RWPE2 (cell line): ENCODE measurements around the gene TP73.

Experiments
- ATAC-seq: fragments of 200-7000 bp; cut with Tn5 transposase; 3 replicates; pipeline ENCODE4 v1.9.1; 2021; ENCODE audit warnings: low read depth
- DNase-seq: peaks from one replicate; pipeline ENCODE4 v3.0.0-alpha.2; 2020; ENCODE audit warnings: low spot score
- H3K27ac ChIP-seq: fragments of 450-650 bp; 2 replicates; pipeline ENCODE4 v1.5.1; 2017; ENCODE audit warnings: mild to moderate bottlenecking; ENCODE audit not compliant: poor library complexity, severe bottlenecking
- H3K27me3 ChIP-seq: fragments of 250-450 bp; sonication (Bioruptor Pico); 2 replicates; pipeline ENCODE4 v1.5.1; 2021; ENCODE audit warnings: mild to moderate bottlenecking, moderate library complexity; ENCODE audit not compliant: insufficient read depth, poor library complexity, severe bottlenecking
- H3K36me3 ChIP-seq: fragments of 250-450 bp; sonication (Bioruptor Pico); 2 replicates; pipeline ENCODE4 v1.5.1; 2020; ENCODE audit warnings: low read depth, mild to moderate bottlenecking, moderate library complexity
- H3K4me1 ChIP-seq: fragments of 250-450 bp; sonication (Bioruptor Pico); 2 replicates; pipeline ENCODE4 v1.5.1; 2021; ENCODE audit warnings: mild to moderate bottlenecking, moderate library complexity; ENCODE audit not compliant: insufficient read depth, poor library complexity, severe bottlenecking
- H3K4me3 ChIP-seq: fragments of 250-450 bp; sonication (Bioruptor Pico); 2 replicates; pipeline ENCODE4 v1.5.1; 2021; ENCODE audit warnings: mild to moderate bottlenecking, moderate library complexity; ENCODE audit not compliant: severe bottlenecking
- H3K9me3 ChIP-seq: fragments of 250-450 bp; sonication (Bioruptor Pico); 2 replicates; pipeline ENCODE4 v1.5.1; 2021; ENCODE audit warnings: mild to moderate bottlenecking, moderate library complexity; ENCODE audit not compliant: severe bottlenecking
- CTCF ChIP-seq: fragments of 450-650 bp; IDR thresholded peaks from one replicate; pipeline ENCODE4 v1.5.1; 2017; ENCODE audit warnings: mild to moderate bottlenecking, moderate library complexity; ENCODE audit not compliant: poor library complexity, severe bottlenecking

TP73 gene

GRCh38 chr1:3634059-3634800 is 18.1 kb upstream of the TP73 start:
- Histone ChIP-seq H3K9me3 (no peaks in the 10 kb centered on the region), H3K4me1 (no peaks in the 10 kb centered on the region), H3K27me3 (no peaks in the 10 kb centered on the region), H3K27ac (no peak overlapping the region), H3K4me3 (no peak overlapping the region), H3K36me3 (peaks cover 43% of the 10 kb centered on the region)
- no peak for TF ChIP-seq CTCF
- DNase-seq (no peak), ATAC-seq (no peak)

GRCh38 chr1:3636080-3636479 is 16.2 kb upstream of the TP73 start:
- no peak overlapping the region for H3K4me3 ChIP-seq
- ATAC-seq (no peak), DNase-seq (no peak)
- no peaks in the 10 kb centered on the region for H3K4me1 ChIP-seq
- H3K27ac ChIP-seq: no peak overlapping the region
- H3K36me3 ChIP-seq: peaks cover 39% of the 10 kb centered on the region
- H3K27me3 ChIP-seq: no peaks in the 10 kb centered on the region
- no peaks in the 10 kb centered on the region for H3K9me3 ChIP-seq
- no peak for TF ChIP-seq CTCF

GRCh38 chr1:3636531-3636930 is 15.8 kb upstream of the TP73 start:
- peaks cover 39% of the 10 kb centered on the region for H3K36me3 ChIP-seq
- H3K27ac ChIP-seq: no peak overlapping the region
- no peaks in the 10 kb centered on the region for H3K27me3 ChIP-seq
- ATAC-seq (no peak), DNase-seq (no peak)
- no peak for TF ChIP-seq CTCF
- H3K4me1 ChIP-seq: no peaks in the 10 kb centered on the region
- H3K4me3 ChIP-seq: no peak overlapping the region
- no peaks in the 10 kb centered on the region for H3K9me3 ChIP-seq

GRCh38 chr1:3638027-3638426 is 14.3 kb upstream of the TP73 start:
- peaks cover 35% of the 10 kb centered on the region for H3K36me3 ChIP-seq
- TF ChIP-seq CTCF: no peak
- no peak overlapping the region for H3K27ac ChIP-seq
- H3K4me3 ChIP-seq: no peak overlapping the region
- no peaks in the 10 kb centered on the region for H3K9me3 ChIP-seq
- no peaks in the 10 kb centered on the region for H3K4me1 ChIP-seq
- ATAC-seq (no peak), DNase-seq (no peak)
- no peaks in the 10 kb centered on the region for H3K27me3 ChIP-seq

- no peak overlapping the region for H3K4me3 ChIP-seq
- H3K9me3 ChIP-seq: no peaks in the 10 kb centered on the region
- H3K36me3 ChIP-seq: peaks cover 35% of the 10 kb centered on the region
- TF ChIP-seq CTCF: no peak
- DNase-seq (no peak), ATAC-seq (no peak)
- no peak overlapping the region for H3K27ac ChIP-seq
- no peaks in the 10 kb centered on the region for H3K27me3 ChIP-seq
- H3K4me1 ChIP-seq: no peaks in the 10 kb centered on the region
Measured at GRCh38 chr1:3638676-3639075, 13.6 kb upstream of the TP73 start.
